Esophagus squamous epithelium (tissue), 4 donors: Measurements from ENCODE around the gene LGALS12.

Source experiments
- POLR2A ChIP-seq, 4 donors: fragments of 450-650 bp; IDR thresholded peaks; one replicate each; pipeline ENCODE4 v1.6.1; 2017; ENCODE audit warnings: antibody characterized with exemption in 4 of 4, mild to moderate bottlenecking in 4 of 4, moderate library complexity in 3 of 4
- TF ChIP-seq, protein P1 (sequence below), 6 experiments: fragments of 450-650 bp in 4 of 6; fragments of 200-600 bp in 2 of 6; sonication (generic) in 2 of 6; IDR thresholded peaks; one replicate each; pipeline ENCODE4 v1.5.1; 2016 to 2019; ENCODE audit warnings: antibody characterized with exemption in 6 of 6, mild to moderate bottlenecking in 4 of 6, moderate library complexity in 4 of 6

DNA sequence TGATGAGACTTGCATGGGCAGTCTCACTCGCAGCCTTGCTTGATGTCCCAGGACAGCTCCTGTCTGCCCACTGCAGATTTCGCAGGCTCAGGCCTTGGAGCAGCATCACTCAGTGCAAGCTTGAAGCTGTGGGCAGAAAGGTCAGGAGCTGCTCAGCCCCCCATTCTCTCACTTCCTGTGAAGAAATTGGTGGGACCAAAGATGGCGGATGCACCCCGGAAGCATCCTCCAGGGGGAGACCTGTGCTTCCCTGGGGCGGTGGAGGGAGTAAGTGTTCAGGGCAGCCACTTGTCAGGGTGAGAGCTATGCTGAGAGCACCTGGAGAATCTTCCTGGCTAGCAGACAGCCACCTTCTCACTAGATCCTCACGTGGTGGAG is 46.0 kb downstream of the LGALS12 start:
- TF ChIP-seq, protein P1, sequence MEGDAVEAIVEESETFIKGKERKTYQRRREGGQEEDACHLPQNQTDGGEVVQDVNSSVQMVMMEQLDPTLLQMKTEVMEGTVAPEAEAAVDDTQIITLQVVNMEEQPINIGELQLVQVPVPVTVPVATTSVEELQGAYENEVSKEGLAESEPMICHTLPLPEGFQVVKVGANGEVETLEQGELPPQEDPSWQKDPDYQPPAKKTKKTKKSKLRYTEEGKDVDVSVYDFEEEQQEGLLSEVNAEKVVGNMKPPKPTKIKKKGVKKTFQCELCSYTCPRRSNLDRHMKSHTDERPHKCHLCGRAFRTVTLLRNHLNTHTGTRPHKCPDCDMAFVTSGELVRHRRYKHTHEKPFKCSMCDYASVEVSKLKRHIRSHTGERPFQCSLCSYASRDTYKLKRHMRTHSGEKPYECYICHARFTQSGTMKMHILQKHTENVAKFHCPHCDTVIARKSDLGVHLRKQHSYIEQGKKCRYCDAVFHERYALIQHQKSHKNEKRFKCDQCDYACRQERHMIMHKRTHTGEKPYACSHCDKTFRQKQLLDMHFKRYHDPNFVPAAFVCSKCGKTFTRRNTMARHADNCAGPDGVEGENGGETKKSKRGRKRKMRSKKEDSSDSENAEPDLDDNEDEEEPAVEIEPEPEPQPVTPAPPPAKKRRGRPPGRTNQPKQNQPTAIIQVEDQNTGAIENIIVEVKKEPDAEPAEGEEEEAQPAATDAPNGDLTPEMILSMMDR (IDR thresholded peaks at IDR 0.05): no peak
- no peak for TF ChIP-seq POLR2A (IDR thresholded peaks at IDR 0.05)
